C4-2B (cell line): ENCODE data around the gene SUN5.

Experiments used
- CTCF ChIP-seq: fragments of 450-650 bp; conservative IDR thresholded peaks from 2 replicates; pipeline ENCODE4 v1.5.1; 2017; ENCODE audit warnings: mild to moderate bottlenecking
- ZFX ChIP-seq: fragments of 450-650 bp; IDR thresholded peaks from 2 replicates; pipeline ENCODE4 v1.6.1; 2017

- TF ChIP-seq CTCF: no peak
- no peak for TF ChIP-seq ZFX
Observed at GRCh38 chr20:33025318-33025876, 21.2 kb upstream of the SUN5 start.
